ENCODE results near the gene MALRD1. TPM values are rescaled to one million over a fixed set of nuclear protein-coding genes. Genes with fewer than 3 reads are reported as not detected.

The MALRD1 gene
- total RNA-seq, 1 experiment from 2014 or later = 8.2 TPM

DNA sequence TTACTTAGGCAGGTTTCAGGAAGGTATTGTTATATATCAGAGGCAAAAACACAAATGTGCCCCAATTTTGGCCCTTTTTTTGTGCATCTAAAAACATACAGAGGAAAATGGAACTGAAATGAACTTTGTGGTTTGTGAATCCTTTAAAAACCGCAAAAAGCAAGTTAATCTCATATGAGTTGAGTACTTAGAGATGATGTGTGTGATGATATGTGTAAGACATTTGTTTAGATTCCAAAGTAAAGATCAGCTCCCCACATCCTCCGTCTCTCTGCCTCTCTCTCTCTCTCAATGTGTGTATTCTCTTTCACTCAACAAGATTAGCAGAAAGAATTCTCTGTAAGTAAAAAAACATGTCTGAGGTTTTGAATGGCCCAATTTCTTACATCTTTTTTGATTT is 201.9 kb downstream of the MALRD1 start:
- ChIA-PET POLR2A (no interaction called here), CTCF (no interaction called here)
- Mint-ChIP-seq H3K27me3 (ENCODE audit: insufficient read depth, unreplicated experiment) (no peaks in the 10 kb centered on the region), H3K27ac (ENCODE audit: unreplicated experiment) (no peak overlapping the region), H3K4me3 (ENCODE audit: unreplicated experiment) (no peak overlapping the region), H3K9me3 (ENCODE audit: unreplicated experiment) (no peaks in the 10 kb centered on the region), H3K36me3 (ENCODE audit: insufficient read depth, unreplicated experiment) (no peaks in the 10 kb centered on the region), H3K4me1 (ENCODE audit: low read depth, unreplicated experiment) (peaks cover 8% of the 10 kb centered on the region)
- DNase-seq = no peak
- intact Hi-C loops (cut with micrococcal nuclease; ENCODE audit: unreplicated experiment) = no loop called here
- Histone ChIP-seq H3K36me3 (ENCODE audit: control insufficient read depth, insufficient read depth, low read length) (no peaks in the 10 kb centered on the region), H3K9me3 (no peaks in the 10 kb centered on the region; the same call in 1 of the 2 replicates), H3K4me3 (ENCODE audit: low read depth, low read length) (no peak overlapping the region), H3K4me1 (0 out of 2 replicates have a peak, but pooled peaks cover 7% of the 10 kb centered on the region), H3K27me3 (replicated peaks; ENCODE audit: control insufficient read depth, insufficient read depth, low read length) (no peaks in the 10 kb centered on the region)
- no TSS peak for BruUV-seq (replicated peaks)
- TF ChIP-seq, protein P1, sequence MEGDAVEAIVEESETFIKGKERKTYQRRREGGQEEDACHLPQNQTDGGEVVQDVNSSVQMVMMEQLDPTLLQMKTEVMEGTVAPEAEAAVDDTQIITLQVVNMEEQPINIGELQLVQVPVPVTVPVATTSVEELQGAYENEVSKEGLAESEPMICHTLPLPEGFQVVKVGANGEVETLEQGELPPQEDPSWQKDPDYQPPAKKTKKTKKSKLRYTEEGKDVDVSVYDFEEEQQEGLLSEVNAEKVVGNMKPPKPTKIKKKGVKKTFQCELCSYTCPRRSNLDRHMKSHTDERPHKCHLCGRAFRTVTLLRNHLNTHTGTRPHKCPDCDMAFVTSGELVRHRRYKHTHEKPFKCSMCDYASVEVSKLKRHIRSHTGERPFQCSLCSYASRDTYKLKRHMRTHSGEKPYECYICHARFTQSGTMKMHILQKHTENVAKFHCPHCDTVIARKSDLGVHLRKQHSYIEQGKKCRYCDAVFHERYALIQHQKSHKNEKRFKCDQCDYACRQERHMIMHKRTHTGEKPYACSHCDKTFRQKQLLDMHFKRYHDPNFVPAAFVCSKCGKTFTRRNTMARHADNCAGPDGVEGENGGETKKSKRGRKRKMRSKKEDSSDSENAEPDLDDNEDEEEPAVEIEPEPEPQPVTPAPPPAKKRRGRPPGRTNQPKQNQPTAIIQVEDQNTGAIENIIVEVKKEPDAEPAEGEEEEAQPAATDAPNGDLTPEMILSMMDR (IDR thresholded peaks at IDR 0.05; ENCODE audit: insufficient read depth in 1 of 2, low read depth in 1 of 2, low read length in 1 of 2, severe bottlenecking in 1 of 2, unreplicated experiment in 1 of 2) = no peak

DNA sequence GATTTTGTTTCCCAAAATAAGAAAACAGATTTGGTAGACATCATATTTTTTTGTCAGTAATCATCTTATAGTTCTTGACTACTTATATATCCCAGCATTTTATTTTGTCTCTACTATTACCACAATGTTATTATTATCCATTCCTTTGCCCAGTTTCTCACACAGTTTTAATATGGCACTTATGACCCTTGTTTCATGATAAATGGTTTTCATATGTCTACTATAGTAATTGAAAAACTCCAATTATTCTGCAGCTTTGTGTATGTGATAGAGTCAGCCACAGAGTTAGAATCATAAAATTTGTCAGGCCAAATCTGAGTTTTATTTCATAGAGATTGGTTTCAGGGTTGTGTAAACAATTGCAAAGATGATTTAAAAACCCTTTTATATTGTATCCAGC is 203.9 kb downstream of the MALRD1 start:
- Mint-ChIP-seq H3K27ac (ENCODE audit: unreplicated experiment) (no peak overlapping the region), H3K9me3 (ENCODE audit: unreplicated experiment) (no peaks in the 10 kb centered on the region), H3K4me1 (ENCODE audit: low read depth, unreplicated experiment) (no peaks in the 10 kb centered on the region), H3K4me3 (ENCODE audit: unreplicated experiment) (no peak overlapping the region), H3K27me3 (ENCODE audit: insufficient read depth, unreplicated experiment) (no peaks in the 10 kb centered on the region), H3K36me3 (ENCODE audit: insufficient read depth, unreplicated experiment) (no peaks in the 10 kb centered on the region)
- H3K36me3 ChIP-seq (ENCODE audit: control insufficient read depth, insufficient read depth, low read length) = no peaks in the 10 kb centered on the region
- POLR2A ChIA-PET = no interaction called here
- H3K9me3 ChIP-seq = no peaks in the 10 kb centered on the region; the same call in 1 of the 2 replicates
- TF ChIP-seq, protein P1 (IDR thresholded peaks at IDR 0.05; ENCODE audit: insufficient read depth in 1 of 2, low read depth in 1 of 2, low read length in 1 of 2, severe bottlenecking in 1 of 2, unreplicated experiment in 1 of 2) = no peak
- intact Hi-C loops (cut with micrococcal nuclease; ENCODE audit: unreplicated experiment) = no loop called here
- no peak overlapping the region for H3K4me3 ChIP-seq (ENCODE audit: low read depth, low read length)
- CTCF ChIA-PET = no interaction called here
- H3K27me3 ChIP-seq (replicated peaks; ENCODE audit: control insufficient read depth, insufficient read depth, low read length) = no peaks in the 10 kb centered on the region
- H3K4me1 ChIP-seq = no peaks in the 10 kb centered on the region
- DNase-seq = no peak
- no TSS peak for BruUV-seq (replicated peaks)

DNA sequence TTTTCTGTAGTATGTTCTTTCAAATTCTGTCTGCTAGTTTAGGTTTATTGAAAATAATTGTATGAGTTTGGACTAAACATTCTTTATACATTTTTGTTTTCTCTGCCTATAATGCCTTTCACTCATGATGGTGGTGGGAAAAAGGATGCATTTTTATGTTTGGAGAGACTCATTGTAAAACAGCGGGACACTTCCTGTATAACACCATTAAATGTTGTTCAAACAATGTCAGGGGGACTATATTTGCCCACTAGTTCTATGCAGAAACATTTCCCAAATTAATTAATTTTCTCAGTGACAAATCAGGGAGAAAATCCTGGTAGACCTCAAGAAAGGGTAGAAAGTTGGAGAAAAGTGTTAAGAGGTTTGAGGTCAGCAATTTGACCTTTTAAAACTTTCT is 207.7 kb downstream of the MALRD1 start:
- BruUV-seq (replicated peaks) = no TSS peak
- Mint-ChIP-seq H3K4me1 (ENCODE audit: low read depth, unreplicated experiment) (no peaks in the 10 kb centered on the region), H3K36me3 (ENCODE audit: insufficient read depth, unreplicated experiment) (no peaks in the 10 kb centered on the region), H3K27ac (ENCODE audit: unreplicated experiment) (no peak overlapping the region), H3K27me3 (ENCODE audit: insufficient read depth, unreplicated experiment) (no peaks in the 10 kb centered on the region), H3K9me3 (ENCODE audit: unreplicated experiment) (no peaks in the 10 kb centered on the region), H3K4me3 (ENCODE audit: unreplicated experiment) (no peak overlapping the region)
- TF ChIP-seq, protein P1 (IDR thresholded peaks at IDR 0.05; ENCODE audit: insufficient read depth in 1 of 2, low read depth in 1 of 2, low read length in 1 of 2, severe bottlenecking in 1 of 2, unreplicated experiment in 1 of 2) = no peak
- Histone ChIP-seq H3K9me3 (no peaks in the 10 kb centered on the region; the same call in 1 of the 2 replicates), H3K4me1 (no peaks in the 10 kb centered on the region), H3K36me3 (ENCODE audit: control insufficient read depth, insufficient read depth, low read length) (no peaks in the 10 kb centered on the region), H3K27me3 (replicated peaks; ENCODE audit: control insufficient read depth, insufficient read depth, low read length) (no peaks in the 10 kb centered on the region), H3K4me3 (ENCODE audit: low read depth, low read length) (no peak overlapping the region)
- ChIA-PET CTCF (no interaction called here), POLR2A (no interaction called here)
- intact Hi-C loops (cut with micrococcal nuclease; ENCODE audit: unreplicated experiment) = no loop called here
- no peak for DNase-seq
